GM18907 (cell line): ENCODE results near the gene PPIE.

Source experiments
- ATAC-seq: cut with Tn5 transposase; IDR thresholded peaks from one replicate; pipeline ENCODE4 v1.9.1; 2021; ENCODE audit warnings: mild to moderate bottlenecking, moderate library complexity; ENCODE audit not compliant: unreplicated experiment

Gene PPIE

DNA sequence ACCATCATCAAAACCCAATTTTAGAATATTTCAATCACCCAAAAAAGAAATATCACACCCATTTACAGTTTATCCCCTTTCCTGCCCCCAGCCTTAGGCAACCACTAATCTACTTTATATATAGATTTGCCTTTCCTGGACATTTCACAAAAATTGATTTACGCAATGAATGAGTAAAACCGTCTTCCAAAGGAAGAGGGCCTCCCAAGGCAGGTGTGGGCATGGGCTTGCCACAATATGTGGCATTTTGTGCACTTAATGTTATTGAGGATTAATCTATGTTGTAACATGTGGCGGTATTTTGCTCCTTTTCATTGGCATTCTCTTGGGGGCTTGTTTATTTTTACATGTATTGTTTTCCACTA, 61.8 kb downstream of the PPIE start:
- no peak for ATAC-seq

DNA sequence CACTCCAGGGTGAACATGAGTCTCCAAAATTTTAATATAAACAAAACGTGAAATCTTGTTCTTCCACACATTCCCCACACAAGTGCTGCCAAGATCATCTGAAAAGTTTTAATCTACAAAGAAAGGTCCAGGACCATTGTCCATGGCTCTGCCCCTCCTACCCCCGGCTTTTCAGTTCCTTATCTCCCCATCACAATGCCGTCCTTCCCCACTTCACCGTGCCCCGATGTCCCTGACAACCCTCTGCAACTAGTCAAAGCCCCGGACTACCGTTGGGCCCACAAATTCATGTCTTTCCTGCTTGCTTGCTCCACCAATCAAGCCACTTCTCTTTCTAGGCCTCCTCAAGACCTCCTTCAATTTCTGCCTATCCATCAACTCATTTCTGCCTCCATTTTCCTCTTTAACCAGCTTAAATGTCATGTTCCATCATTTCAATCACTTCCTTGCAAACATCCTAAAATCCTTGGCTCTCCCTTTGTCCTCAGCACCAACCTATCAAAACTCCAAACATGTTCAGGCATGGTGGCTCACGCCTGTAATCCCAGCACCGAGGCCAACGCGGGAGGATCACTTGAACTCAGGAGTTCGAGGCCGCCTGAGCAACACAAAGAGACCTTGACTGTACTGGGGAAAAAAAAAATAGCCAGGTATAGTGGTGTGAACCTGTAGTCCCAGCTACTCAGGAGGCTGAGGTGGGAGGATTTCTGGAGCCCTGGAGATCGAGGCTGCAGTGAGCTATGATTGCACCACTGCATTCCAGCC, 64.0 kb downstream of the PPIE start:
- ATAC-seq: no peak

GRCh38 chr1:39805385-39805784, 66.7 kb downstream of the PPIE start:
- no peak for ATAC-seq

GRCh38 chr1:39808784-39809517, 70.3 kb downstream of the PPIE start:
- ATAC-seq: no peak

DNA sequence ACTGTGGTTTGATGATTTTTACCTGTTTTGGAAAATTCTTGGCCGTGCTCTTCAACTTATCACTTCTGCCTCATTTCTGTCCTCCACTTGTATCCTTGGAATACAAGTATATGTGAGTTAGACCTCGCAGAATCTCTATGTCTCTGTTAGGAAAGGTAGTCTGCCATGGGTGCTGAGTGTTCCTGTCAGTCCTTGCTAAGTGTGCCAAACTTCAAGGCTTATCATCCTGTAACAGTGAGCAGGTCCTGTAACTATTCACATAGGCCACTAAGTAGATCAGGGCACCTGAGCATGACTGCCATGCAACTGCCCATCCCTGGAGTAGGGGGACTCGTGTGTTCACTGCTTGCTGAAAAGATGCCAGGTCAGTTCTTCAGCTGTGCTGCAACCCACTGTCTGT, 74.2 kb downstream of the PPIE start:
- ATAC-seq: no peak
